NCI-H1105 (cell line): Measurements from ENCODE around the gene PGPEP1.

Source experiments
- DNase-seq: peaks from one replicate; lab custom pipeline; 2025; lab: John Stamatoyannopoulos, UW

Gene PGPEP1, protein sequence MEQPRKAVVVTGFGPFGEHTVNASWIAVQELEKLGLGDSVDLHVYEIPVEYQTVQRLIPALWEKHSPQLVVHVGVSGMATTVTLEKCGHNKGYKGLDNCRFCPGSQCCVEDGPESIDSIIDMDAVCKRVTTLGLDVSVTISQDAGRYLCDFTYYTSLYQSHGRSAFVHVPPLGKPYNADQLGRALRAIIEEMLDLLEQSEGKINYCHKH

DNA sequence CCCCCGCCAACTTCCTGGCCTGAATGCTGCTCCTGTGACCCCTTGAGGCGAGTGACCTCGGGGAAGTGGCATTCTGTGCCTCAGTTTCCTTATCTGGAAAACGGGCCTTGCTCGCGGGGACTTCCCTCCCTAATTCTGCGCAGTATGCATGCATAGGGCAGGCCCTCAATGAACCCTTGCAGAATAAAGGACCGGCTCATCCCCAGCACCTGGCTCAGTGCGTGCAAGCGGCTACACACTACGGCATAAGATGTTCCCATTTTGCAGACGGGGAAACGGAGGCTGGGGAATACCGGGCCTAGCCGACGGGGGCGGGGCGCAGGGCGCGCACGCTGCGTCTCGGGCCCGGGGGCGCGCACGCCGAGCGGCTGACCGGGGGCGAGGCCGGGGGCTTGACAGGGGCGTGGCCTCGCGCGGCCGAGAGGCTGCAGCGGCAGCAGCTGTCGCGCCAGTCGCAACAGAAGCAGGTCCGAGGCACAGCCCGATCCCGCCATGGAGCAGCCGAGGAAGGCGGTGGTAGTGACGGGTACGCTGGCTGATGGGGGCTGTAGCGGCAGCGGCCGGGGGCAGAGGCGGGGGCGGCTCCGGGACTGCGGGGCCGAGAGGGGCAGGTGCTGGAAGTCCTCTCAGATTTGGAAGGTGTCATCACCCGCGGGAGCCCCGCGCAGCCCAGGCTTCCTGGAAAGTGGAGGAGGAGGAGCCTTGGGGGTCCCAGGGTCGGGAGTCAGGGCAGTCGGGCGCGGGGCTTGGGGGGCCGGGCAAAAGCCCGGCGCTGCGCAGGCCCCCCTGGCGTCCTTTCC is at the start of gene PGPEP1:
Gene PGPEP1, plus strand, starts transcription at position 409 of the 800 bp plus-strand sequence. Its CDS starts 84 bp downstream, at position 493.
- DNase-seq: peak; percentile 27

DNA sequence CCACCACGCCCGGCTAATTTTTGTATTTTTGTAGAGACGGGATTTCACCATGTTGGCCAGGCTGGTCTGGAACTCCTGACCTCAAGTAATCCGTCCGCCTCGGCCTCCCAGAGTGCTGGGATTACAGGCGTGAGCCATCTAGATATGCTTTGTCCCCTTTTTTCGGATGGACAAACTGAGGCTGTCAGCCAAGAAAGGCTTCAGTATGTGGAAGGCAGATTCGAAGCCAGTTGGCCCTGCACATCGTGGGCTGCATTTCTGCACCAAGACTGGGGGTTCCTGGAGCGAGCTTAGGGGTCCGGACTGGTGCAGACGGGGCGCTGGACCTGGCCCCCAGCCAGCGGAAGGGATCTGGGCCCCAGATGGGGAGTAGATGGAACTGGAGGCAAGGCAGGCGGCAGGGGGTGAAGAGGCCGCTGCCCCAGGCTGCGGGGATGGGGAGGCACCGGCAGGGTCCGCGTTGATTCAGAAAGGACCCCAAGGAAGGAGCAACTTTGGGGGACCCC is 49.3 kb upstream of the PGPEP1 start:
- no peak for DNase-seq

DNA sequence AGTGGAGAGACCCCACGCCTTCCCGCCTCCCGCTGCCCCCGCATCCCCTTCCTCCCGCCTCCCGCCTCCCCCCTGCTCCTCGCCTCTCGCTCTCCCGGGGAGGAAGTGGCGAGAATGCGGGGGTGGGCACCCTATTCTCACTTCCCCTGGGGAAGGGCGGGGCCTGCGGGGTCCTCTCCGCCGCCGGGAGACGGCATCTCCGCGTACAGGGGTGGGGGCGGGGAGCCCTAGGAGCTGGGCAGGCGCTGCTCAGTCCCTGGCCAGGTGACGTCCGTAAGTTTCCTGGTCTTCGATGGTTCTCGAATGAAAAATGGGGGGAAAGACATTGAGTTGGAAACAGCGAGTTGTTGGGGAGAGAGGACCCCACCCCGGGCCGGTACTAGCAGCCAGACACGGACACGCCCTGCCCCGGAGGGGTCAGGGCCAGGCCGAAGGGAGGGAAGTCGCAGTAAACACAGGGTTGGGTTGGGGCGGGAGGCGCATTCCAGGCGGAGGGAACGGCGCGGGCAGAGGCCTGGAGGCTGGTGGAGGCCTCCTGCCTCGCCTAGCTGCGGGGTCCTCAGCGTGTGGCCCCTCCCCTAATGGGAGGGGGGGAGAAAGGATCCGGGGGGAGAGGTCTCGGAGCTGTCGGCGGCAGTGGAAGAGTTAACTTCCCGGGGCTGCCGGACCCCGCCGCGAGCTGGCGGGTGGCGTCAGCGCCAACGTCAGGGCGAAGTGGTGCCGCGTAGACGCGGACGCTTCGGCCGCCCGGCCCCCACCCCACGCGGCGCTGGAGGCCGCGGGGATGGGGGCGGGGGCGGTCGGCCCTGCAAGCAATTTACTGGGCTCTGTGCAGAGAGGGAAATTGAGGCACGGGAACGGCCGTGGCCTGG is 48.6 kb upstream of the PGPEP1 start:
- peak; percentile 13 for DNase-seq

DNA sequence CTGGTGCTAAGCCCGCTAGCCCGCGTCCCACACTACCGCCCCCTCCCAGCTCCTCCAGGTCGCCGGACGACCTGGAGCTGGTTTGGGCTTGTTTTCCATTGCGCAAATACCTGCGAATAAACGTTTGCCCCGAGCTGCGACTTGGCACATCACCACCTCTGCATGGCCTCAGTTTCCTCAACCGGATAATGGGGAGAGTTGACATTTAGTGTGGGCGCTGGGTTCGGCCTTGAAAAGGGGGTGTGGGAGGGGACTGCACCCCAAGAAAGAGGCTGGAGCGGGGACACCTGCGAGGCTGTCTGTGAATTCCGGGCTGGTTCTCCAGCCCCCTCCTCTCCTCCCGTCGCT is 48.0 kb upstream of the PGPEP1 start:
- no peak for DNase-seq

DNA sequence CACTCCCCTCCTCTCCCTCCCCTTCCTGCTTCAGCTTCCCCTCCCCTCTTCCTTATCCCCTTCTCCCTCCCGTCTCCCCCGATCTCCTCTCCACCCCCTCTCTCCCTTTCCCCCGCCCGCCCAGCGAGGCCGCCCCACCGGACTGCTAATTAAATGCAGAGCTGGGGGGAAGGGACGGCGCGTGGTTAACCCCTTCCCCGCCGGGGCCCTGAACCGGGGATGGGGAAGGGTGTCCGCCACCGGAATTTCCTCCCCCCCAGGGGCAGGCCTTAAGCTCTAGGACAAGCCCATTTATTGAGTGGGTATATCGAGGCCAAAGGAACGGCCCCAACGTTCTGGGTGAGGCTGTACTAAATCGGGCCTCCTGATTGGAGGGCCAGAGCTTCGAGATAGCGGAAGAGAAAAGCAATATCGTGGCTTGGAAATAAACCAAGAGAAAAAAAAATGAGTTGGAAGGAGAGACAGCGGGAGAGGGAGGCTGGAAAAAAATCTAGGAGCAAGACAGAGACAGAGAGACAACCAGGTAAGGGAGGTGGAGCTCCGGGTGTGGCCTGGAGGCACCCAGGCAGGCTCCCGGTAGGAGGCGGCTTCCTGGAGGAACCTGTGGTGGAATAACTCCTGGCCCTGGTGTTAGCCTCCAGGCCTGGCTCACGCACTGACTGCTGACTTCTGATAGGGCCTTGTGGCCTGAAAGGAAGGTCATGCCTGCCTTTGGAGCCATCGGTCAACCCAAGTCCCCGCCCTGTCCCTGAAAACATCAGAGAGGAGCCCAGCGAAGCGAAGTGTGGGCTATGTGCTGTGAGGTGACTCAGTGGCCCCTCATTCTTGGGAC is 47.4 kb upstream of the PGPEP1 start:
- peak; percentile 31 for DNase-seq

DNA sequence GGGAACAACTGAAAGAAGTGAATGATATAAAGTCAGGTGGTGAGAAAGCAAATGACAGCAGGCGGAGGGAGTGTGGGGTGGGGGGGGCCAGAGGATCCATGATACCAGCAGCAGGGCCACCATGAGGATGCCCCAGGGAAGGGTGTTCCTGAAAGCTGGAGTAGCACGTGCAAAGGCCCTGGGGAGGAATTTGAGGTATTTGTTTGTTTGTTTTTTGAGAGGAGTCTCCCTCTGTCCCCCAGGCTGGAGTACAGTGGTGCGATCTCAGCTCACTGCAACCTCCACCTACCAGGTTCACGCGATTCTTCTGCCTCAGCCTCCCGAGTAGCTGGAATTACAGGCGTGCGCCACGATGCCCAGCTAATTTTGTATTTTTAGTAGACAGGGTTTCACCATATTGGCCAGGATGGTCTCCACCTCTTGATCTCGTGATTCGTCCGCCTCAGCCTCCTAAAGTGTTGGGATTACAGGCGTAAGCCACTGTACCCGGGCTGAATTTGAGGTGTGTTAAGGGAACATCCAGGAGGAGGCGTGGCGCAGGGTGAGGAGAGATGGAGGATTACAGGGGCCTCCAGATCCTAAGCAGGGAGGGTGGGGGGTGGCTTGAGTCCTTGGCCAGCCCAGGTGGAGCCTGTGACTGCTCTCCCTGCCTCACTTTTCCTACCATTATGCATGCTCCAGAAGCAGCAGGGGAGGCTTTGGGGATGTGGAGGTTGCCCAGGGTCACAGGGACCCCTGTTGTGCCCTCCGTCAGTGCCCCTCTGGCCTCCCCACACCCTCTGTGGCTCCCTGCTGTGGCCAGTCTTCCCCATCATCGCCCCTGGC is 46.5 kb upstream of the PGPEP1 start:
- DNase-seq: no peak

DNA sequence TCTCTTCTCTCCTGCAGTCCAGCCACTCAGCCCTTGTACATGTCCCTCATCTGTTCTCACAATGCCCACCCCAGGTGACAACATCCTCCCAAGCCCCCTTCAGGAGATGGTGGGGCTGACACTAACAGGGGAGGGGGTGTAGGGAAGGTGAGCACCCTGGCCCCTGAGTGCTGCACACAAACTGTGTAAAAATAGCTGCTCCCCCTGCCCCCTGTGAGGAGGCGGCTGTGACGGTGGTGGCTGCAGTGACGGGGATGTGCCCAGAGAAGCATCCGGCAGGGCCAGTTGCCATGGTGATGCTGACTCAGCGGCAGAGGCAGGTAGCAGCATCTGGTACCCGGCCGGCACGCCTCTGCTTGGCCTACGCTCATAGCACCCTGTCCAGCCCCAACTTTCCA is 45.9 kb upstream of the PGPEP1 start:
- DNase-seq: peak; percentile 14

DNA sequence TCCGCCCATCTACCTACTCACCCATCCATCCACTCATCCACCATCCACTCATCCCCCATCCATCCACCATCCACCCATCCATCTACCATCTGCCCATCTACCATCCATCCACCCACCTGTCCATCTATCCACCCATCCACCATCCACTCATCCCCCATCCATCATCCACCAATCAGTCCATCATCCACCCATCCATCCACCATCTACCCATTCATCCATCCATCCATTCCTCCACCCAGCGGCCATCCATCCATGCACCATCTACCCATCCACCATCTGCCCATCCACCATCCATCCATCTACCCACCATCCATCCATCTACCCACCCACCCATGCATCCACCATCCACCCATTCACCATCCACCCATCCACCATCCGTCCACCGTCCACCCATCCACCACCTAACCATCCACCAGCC is 45.4 kb upstream of the PGPEP1 start:
- DNase-seq: no peak

DNA sequence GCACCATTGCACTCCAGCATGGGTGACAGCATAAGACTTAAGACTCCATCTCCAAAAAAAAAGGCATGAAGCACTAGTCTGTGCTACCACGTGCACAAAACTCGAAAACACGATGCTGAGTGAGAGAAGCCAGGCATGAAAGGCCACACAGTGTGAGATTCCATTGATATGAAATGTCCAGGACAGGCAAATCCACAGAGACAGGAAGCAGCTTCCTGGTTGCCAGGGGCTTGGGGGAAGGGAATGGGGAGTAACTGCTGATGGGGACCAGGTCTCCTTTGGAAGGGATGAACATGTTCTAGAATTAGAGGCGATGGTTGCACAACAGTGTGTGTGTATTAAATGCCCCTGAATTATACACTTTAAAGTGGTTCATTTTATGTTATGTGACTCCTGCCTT is 43.1 kb upstream of the PGPEP1 start:
- DNase-seq: no peak

DNA sequence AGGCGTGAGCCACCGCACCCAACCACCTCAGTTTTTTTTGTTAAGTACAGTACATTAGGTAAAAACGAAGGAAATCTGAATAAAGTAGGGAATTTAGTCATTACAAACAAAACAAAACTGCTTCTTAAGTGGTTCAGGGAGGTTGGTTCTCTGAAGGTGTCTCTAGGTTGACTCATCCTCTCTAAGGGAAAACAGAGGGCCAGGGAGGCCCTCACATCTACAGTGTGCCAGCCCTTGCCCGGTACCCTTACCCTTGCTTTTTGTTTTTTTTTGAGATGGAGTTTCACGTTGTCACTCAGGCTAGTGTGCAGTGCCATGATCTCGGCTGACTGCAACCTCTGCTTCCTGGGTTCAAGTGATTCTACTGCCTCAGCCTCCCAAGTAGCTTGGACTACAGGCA is 41.8 kb upstream of the PGPEP1 start:
- no peak for DNase-seq

DNA sequence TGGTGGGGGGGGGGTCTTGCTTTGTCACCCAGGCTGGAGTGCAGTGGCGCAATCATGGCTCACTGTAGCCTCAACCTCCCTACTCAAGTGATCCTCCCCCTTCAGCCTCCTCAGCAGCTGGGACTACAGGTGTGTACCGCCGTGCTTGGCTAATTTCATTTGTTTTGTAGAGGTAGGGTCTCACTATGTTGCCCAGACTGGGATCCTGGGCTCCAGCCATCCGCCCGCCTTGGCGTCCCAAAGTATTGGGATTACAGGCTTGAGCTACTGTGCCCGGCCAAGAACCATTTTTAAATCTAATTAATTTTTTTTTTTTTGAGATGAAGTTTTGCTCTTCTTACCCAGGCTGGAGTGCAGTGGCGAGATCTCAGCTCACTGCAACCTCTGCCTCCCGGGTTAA is 40.7 kb upstream of the PGPEP1 start:
- DNase-seq: no peak

DNA sequence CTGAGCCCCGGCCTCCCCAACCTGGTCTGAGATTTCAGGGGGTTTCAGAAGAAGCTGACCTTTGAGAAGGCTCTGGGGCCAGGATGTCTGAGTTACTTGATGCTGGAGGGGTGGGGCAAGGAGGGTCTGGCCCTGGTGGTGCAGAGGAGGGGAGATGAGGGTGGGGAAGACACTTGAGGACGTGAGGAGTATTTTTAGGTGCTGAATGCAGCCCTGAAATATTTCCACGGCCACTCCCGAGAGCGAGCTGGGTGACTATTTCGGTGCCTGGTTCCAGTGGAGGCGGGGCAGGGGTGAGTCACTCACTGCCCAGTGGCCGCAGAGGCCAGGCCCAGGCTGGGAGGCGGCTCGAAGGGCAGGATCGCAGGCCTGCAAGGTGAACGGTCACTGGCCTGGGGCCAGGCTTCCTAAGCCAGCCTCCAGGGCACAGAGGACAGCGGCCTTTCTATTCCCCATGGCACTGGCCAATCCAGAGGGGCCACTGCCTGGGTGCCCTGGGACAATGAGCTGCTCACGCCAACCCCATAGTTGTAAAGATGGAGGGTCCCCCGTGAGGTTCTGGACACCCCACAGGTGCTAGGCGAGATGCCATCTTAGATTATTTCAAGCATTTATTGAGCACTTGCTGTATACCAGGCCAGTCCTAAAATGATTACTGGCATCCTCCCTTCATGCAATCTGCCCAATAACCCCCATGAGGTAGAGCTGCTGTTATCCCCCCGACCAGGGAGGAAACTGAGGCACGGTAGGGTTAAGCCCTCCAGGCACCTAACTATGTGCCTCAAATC is 39.3 kb upstream of the PGPEP1 start:
- DNase-seq: no peak

DNA sequence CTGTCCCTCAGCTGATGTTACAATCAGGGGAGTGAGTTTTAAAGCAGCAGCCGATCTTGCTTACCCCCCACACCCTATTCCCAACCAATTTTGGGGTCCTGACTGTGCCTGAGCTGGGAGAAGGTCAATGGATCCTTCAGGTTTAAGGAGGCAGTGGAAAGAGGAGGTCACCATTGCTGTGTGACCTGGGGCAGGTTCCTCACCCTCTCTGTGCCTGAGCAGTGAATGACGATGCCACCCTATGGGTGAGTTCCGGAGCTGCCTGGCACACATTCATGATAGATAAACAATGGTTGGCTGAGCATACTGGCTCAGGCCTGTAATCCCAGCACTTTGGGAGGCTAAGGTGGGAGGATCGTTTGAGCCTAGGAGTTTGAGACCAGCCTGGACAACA is 38.7 kb upstream of the PGPEP1 start:
- DNase-seq: no peak

DNA sequence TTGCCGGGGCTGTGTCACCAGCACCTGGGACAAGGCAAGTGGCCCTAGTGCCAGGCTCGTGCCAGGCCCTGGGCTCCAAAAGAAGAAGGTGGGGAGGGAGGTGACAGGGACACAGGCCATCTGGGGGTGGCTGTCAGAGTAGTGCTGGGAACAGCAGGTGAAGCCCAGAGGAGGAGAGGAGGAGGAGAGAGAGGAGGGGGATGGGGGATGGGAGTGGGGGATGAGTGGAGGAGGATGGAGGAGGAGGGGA is 36.3 kb upstream of the PGPEP1 start:
- DNase-seq: no peak

DNA sequence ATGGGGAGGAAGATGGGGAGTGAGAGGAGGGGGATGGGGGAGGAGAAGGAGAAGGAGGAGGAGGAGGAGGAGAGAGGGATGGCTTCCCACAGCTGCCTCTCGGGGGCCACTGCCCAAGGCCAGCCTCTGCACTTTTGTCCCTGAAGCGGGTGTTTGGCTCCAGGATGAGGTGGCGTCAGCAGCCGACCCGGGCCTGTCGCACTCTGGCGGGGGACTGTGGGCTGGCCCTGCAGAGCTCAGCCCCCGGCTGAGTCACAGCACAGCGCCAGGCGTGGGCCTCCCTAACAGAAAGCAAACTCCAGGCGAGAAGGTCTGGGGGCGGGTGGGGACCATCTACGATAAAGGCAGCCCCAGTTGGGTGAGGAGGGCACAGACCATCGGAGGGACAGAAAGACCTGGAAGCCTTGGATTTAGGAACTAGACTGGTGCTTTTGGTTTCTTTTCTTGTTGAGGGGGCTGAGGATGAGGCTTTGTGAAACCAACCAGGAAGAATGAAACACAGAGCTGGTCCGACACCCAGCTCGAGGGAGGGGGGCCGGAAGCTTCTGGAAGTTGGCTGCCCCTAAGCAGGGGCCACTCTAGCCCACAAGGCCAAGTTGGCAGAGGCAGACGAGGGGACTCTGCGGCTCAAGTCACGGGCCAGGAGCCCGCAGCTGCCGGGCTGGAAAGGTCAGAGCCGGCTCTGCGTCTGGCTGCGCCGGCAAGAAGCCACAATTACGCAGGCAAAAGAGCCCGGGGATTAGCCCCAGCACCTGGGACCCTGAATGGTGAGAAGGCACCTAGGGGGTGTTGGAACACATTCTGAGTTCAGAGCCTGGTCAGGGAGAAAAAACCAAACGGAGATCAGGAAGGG is 35.7 kb upstream of the PGPEP1 start:
- no peak for DNase-seq

DNA sequence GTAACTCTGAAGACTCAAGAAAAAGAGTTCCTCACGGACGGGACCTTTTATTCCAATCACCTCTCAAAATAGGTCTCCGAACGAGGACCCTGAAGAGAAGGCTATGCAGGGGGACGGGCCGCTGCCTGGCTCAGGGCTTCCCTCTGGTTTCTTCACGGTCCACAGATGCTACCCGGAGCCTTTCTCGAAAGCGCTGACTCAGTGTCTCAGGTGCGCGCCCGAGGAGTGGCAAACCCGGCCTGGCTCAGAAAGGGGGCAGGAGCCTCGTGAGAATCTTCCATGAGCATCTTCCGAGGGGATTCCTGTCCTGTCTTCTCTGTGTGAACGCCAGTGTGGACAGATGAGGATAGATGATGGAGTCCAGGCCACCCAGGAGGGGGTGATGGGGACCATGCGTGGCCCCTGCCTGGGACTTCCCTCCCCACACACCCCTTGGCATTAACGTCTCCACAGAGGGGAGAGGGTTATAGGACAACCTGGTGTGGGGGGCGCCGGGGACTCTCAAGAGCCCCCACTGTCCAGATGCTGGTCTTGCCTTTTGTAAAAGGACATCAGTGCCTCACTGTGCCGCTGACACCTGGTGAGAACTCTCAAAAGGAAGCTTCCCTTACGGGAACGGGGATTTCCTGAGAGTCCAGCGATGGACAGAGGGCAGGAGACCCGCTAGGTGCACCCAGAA is 34.0 kb upstream of the PGPEP1 start:
- no peak for DNase-seq

DNA sequence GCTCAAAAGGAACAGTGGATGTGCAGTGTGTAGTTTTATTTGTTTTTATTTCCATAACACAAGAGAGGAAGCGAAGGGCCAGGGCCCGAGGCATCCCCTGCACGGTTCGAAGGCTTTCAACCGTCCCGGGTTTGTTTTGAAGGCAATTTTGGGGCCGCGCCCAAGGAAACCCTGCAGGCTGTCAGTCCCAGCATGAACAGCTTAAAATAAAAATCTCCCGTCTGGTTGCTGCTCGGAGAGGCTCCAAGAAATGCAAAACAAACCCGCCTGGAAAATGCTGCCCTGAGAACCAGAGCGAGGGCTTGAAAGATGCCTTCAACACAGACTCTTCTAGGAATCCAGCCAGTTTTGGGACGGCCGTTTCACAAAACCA is 33.5 kb upstream of the PGPEP1 start:
- no peak for DNase-seq

DNA sequence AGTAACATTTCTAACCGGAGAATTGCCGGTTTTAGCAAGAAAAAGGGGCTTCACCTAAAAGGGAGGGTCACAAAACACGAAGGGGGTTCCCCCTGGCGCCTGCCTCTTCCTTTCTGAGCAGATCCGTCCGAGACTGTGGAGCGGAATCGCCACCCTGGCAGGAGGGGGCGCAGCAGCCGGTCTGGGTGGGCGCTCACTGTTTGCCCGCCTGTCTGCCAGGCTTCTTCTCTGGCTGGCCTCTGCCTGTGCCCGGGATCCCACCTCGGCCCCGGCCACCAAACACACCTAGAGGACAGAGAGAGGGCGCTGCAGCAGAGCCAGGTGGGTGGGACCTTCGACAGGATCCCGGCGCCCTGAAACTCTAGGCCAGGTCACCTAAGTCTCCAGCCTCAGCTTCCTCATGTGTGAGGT is 33.1 kb upstream of the PGPEP1 start:
- DNase-seq: no peak
